Keratinocyte (primary cell): ENCODE data around the gene CRIP3. TPM values are rescaled to one million over a fixed set of nuclear protein-coding genes. Genes with fewer than 3 reads are reported as not detected.

ENCODE experiments used
- DNase-seq: peaks from one replicate; pipeline ENCODE4 v3.0.0-alpha.2; 2011; ENCODE audit warnings: low read depth, missing footprints, low spot score
- FAIRE-seq: peaks from 2 replicates; lab custom pipeline; 2011; peaks lifted over from hg19 to GRCh38; lab: Jason Lieb, UNC
- H2AFZ ChIP-seq: 2 replicates; pipeline ENCODE4 v1.6.0; 2012; ENCODE audit warnings: low read length, control low read depth, inconsistent platforms; ENCODE audit not compliant: control insufficient read depth
- H3K27ac ChIP-seq: 2 replicates; pipeline ENCODE4 v1.5.1; 2011; ENCODE audit warnings: low read length; ENCODE audit not compliant: control insufficient read depth, insufficient read depth
- H3K27me3 ChIP-seq: 3 replicates; pipeline ENCODE4 v1.6.0; 2011; ENCODE audit warnings: low read length; ENCODE audit not compliant: control insufficient read depth, insufficient read depth; ENCODE audit errors: extremely low read depth
- H3K36me3 ChIP-seq, 2 experiments: 2 replicates in 1 of 2; 3 replicates in 1 of 2; pipeline ENCODE4 v1.5.1; 2011; ENCODE audit warnings: low read length in 2 of 2, mild to moderate bottlenecking in 1 of 2; ENCODE audit not compliant: control insufficient read depth in 2 of 2, insufficient read depth in 2 of 2; ENCODE audit errors: extremely low read depth in 1 of 2
- H3K4me1 ChIP-seq: 3 replicates; pipeline ENCODE4 v1.5.1; 2011; ENCODE audit warnings: low read length; ENCODE audit not compliant: control insufficient read depth, insufficient read depth; ENCODE audit errors: extremely low read depth
- H3K4me2 ChIP-seq: 3 replicates; pipeline ENCODE4 v1.6.0; 2011; ENCODE audit warnings: low read depth, low read length; ENCODE audit not compliant: control insufficient read depth, insufficient read depth; ENCODE audit errors: extremely low read depth
- H3K4me3 ChIP-seq, 3 experiments: fragments of 200-600 bp in 1 of 3; sonication (generic) in 1 of 3; 2 replicates in 2 of 3; 3 replicates in 1 of 3; pipeline ENCODE4 v1.5.1; 2011 to 2016; ENCODE audit warnings: low read length in 3 of 3, mild to moderate bottlenecking in 3 of 3, control low read depth in 2 of 3, inconsistent platforms in 1 of 3, low read depth in 1 of 3, mixed read lengths in 1 of 3, mixed run types in 1 of 3, moderate library complexity in 1 of 3; ENCODE audit not compliant: control insufficient read depth in 2 of 3, insufficient read depth in 2 of 3; ENCODE audit errors: extremely low read depth in 1 of 3
- H3K79me2 ChIP-seq: 2 replicates; pipeline ENCODE4 v1.6.0; 2012; ENCODE audit warnings: low read length; ENCODE audit not compliant: control insufficient read depth, insufficient read depth
- H3K9ac ChIP-seq: 3 replicates; pipeline ENCODE4 v1.6.0; 2011; ENCODE audit warnings: low read length; ENCODE audit not compliant: control insufficient read depth, insufficient read depth; ENCODE audit errors: extremely low read depth
- H3K9me1 ChIP-seq: 3 replicates; pipeline ENCODE4 v1.6.0; 2011; ENCODE audit warnings: low read length; ENCODE audit not compliant: control insufficient read depth, insufficient read depth; ENCODE audit errors: extremely low read depth
- H3K9me3 ChIP-seq: 2 replicates; pipeline ENCODE4 v1.5.1; 2012; ENCODE audit warnings: low read depth, low read length; ENCODE audit not compliant: control insufficient read depth
- H4K20me1 ChIP-seq: 3 replicates; pipeline ENCODE4 v1.6.0; 2011; ENCODE audit warnings: low read length; ENCODE audit not compliant: control insufficient read depth, insufficient read depth; ENCODE audit errors: extremely low read depth
- EZH2 ChIP-seq: IDR thresholded peaks from one replicate; pipeline ENCODE4 v1.6.1; 2012; ENCODE audit warnings: inconsistent platforms, mild to moderate bottlenecking, low read length, moderate library complexity
- dilution Hi-C: fragments of 300-500 bp; cut with MboI; formaldehyde crosslinking; loops from one replicate; pipeline ENCODE4 v1.7.0; 2020; ENCODE audit warnings: low sequenced_read_pairs; ENCODE audit not compliant: extremely low pct_ligation_motif_present
- polyA plus RNA-seq, 5 experiments: library from polyadenylated mRNA; depleted of rRNA in 3 of 5; stranded (reverse) in 3 of 5; stranded (forward) in 1 of 5; unstranded in 1 of 5; fragments of >200 nt; gene quantifications; 1 replicate in 1 of 5; 2 replicates in 3 of 5; 3 replicates in 1 of 5; pipeline versions ENCODE4 v1.2.1 to v1.2.3, GENCODE V29; 2011 to 2012; ENCODE audit warnings: missing spikeins in 2 of 5, low read depth in 1 of 5, low replicate concordance in 1 of 5
- TF ChIP-seq, protein P1 (sequence below), 3 experiments: IDR thresholded peaks in 1 of 3; conservative IDR thresholded peaks in 1 of 3; optimal IDR thresholded peaks in 1 of 3; 2 replicates in 2 of 3; 3 replicates in 1 of 3; pipeline versions ENCODE3 to v1.5.1; 2011; ENCODE audit warnings: low read length in 3 of 3, mild to moderate bottlenecking in 3 of 3, moderate library complexity in 2 of 3, control low read depth in 1 of 3, inconsistent platforms in 1 of 3; ENCODE audit not compliant: insufficient read depth in 2 of 3; ENCODE audit errors: extremely low read depth in 1 of 3

CRIP3 gene
- polyA plus RNA-seq, 1 donor (not counting 4 experiments of a cell fraction or from before 2014, with no cell fraction given), result 0.26 TPM

- H3K27ac ChIP-seq, result no peak overlapping the region
- no peak for DNase-seq
- H3K9me1 ChIP-seq, result no peaks in the 10 kb centered on the region
- no peaks in the 10 kb centered on the region for H4K20me1 ChIP-seq
- peak overlapping the region; percentile 82 for H3K4me2 ChIP-seq
- H3K9me3 ChIP-seq, result no peaks in the 10 kb centered on the region
- peaks cover 39% of the 10 kb centered on the region for H3K27me3 ChIP-seq
- no peaks in the 10 kb centered on the region for H3K79me2 ChIP-seq
- H3K36me3 ChIP-seq, result no peaks in the 10 kb centered on the region
- peak overlapping the region in 2 of 3 experiments; percentile 19 to 41 for H3K4me3 ChIP-seq
- TF ChIP-seq, protein P1, sequence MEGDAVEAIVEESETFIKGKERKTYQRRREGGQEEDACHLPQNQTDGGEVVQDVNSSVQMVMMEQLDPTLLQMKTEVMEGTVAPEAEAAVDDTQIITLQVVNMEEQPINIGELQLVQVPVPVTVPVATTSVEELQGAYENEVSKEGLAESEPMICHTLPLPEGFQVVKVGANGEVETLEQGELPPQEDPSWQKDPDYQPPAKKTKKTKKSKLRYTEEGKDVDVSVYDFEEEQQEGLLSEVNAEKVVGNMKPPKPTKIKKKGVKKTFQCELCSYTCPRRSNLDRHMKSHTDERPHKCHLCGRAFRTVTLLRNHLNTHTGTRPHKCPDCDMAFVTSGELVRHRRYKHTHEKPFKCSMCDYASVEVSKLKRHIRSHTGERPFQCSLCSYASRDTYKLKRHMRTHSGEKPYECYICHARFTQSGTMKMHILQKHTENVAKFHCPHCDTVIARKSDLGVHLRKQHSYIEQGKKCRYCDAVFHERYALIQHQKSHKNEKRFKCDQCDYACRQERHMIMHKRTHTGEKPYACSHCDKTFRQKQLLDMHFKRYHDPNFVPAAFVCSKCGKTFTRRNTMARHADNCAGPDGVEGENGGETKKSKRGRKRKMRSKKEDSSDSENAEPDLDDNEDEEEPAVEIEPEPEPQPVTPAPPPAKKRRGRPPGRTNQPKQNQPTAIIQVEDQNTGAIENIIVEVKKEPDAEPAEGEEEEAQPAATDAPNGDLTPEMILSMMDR (optimal IDR thresholded peaks at IDR 0.05 in 1 of 3, IDR thresholded peaks at IDR 0.05 in 1 of 3, conservative IDR thresholded peaks at IDR 0.05 in 1 of 3; ENCODE audit: extremely low read depth in 1 of 3, insufficient read depth in 2 of 3, low read length in 3 of 3), result no peak
- TF ChIP-seq EZH2, result no peak
- H2AFZ ChIP-seq, result peak overlapping the region; percentile 59
- peaks cover 5% of the 10 kb centered on the region for H3K4me1 ChIP-seq
- no peak for FAIRE-seq
- H3K9ac ChIP-seq, result no peak overlapping the region
- dilution Hi-C loops, result no loop called here
These were observed 39.2 kb downstream of the CRIP3 start for GRCh38 chr6:43269273-43270007.

DNA sequence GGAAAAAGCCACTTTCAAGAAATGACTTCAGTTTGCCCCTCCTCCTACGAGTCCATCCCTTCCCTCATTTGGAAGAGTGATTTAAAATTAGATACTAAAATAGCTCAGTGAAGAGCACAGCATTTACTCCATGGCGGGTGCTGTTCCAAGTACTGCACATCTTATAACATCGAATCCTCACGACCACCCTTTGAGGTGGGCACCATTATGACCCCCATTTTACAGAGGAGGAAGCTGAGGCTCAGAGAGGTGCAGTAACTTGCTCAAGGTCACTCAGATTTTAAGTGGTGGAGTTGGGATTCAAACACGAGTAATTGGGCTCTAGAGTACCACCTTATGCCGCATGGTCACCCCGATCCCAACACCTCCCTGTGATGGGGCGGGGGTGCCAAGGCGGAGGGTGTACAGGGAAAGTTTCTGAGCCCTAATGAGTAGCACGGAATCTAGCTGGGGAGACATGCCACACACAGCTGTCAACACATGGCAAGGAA is 39.8 kb downstream of the CRIP3 start:
- Histone ChIP-seq H3K4me1 (peaks cover 5% of the 10 kb centered on the region), H2AFZ (no peak overlapping the region), H3K36me3 (no peaks in the 10 kb centered on the region), H3K9ac (no peak overlapping the region), H3K9me1 (no peaks in the 10 kb centered on the region), H3K27ac (no peak overlapping the region), H3K79me2 (no peaks in the 10 kb centered on the region), H3K27me3 (peaks cover 33% of the 10 kb centered on the region), H3K4me3 (no peak overlapping the region), H3K9me3 (no peaks in the 10 kb centered on the region), H3K4me2 (peak overlapping the region; percentile 82), H4K20me1 (no peaks in the 10 kb centered on the region)
- no peak for FAIRE-seq
- DNase-seq, result no peak
- dilution Hi-C loops, result no loop called here
- TF ChIP-seq, protein P1 (optimal IDR thresholded peaks at IDR 0.05 in 1 of 3, IDR thresholded peaks at IDR 0.05 in 1 of 3, conservative IDR thresholded peaks at IDR 0.05 in 1 of 3; ENCODE audit: extremely low read depth in 1 of 3, insufficient read depth in 2 of 3, low read length in 3 of 3), result no peak
- no peak for TF ChIP-seq EZH2
